Thymus (tissue), 11 donors: ENCODE results near the gene POU3F2. TPM values are rescaled to one million over a fixed set of nuclear protein-coding genes. Genes with fewer than 3 reads are reported as not detected.

Experiments used
- DNase-seq, 9 donors: peaks; one replicate each; pipeline ENCODE4 v3.0.0-alpha.2; 2013; ENCODE audit warnings: low spot score in 9 of 9, low read depth in 6 of 9, missing footprints in 1 of 9
- H3K27ac ChIP-seq, 2 donors: one replicate each; pipeline ENCODE4 v1.5.1; 2013; ENCODE audit warnings: control low read depth in 1 of 2, low read depth in 1 of 2, low read length in 1 of 2, mild to moderate bottlenecking in 1 of 2, moderate library complexity in 1 of 2
- H3K27me3 ChIP-seq, 2 donors: one replicate each; pipeline ENCODE4 v1.5.1; 2013; ENCODE audit warnings: low read length in 1 of 2; ENCODE audit not compliant: control insufficient read depth in 2 of 2, insufficient read depth in 1 of 2
- H3K36me3 ChIP-seq, 2 donors: one replicate each; pipeline ENCODE4 v1.5.1; 2013; ENCODE audit warnings: low read length in 1 of 2, mild to moderate bottlenecking in 1 of 2, moderate library complexity in 1 of 2; ENCODE audit not compliant: control insufficient read depth in 2 of 2, insufficient read depth in 2 of 2
- H3K4me1 ChIP-seq, 2 donors: one replicate each; pipeline ENCODE4 v1.5.1; 2013; ENCODE audit warnings: low read length in 2 of 2; ENCODE audit not compliant: control insufficient read depth in 2 of 2, insufficient read depth in 2 of 2
- H3K4me3 ChIP-seq, 2 donors: one replicate each; pipeline ENCODE4 v1.5.1; 2013; ENCODE audit warnings: low read length in 2 of 2, control low read depth in 1 of 2, mild to moderate bottlenecking in 1 of 2
- H3K9me3 ChIP-seq, 2 donors: one replicate each; pipeline ENCODE4 v1.5.1; 2013; ENCODE audit warnings: low read length in 1 of 2, mild to moderate bottlenecking in 1 of 2; ENCODE audit not compliant: control insufficient read depth in 2 of 2, insufficient read depth in 1 of 2
- WGBS: extraction: QIAGEN DNeasy Blood & Tissue Kit; methylation state at CpG from one replicate; pipeline ENCODE4 v1.1.7; 2013; 5-methylcytosine and 5-hydroxymethylcytosine counted together
- polyA plus RNA-seq: library from polyadenylated mRNA; stranded (reverse); fragments of 200-250 nt; gene quantifications from one replicate; pipeline ENCODE4 v1.2.3, GENCODE V29; 2013
- total RNA-seq: library from RNA; stranded (reverse); fragments of 120-200 nt; gene quantifications from one replicate; pipeline ENCODE4 v1.2.4, GENCODE V29; 2013
- donor health status: healthy.

The POU3F2 gene
- total and polyA plus RNA-seq, 2 donors, result 0.02 TPM; not detected in 1

DNA sequence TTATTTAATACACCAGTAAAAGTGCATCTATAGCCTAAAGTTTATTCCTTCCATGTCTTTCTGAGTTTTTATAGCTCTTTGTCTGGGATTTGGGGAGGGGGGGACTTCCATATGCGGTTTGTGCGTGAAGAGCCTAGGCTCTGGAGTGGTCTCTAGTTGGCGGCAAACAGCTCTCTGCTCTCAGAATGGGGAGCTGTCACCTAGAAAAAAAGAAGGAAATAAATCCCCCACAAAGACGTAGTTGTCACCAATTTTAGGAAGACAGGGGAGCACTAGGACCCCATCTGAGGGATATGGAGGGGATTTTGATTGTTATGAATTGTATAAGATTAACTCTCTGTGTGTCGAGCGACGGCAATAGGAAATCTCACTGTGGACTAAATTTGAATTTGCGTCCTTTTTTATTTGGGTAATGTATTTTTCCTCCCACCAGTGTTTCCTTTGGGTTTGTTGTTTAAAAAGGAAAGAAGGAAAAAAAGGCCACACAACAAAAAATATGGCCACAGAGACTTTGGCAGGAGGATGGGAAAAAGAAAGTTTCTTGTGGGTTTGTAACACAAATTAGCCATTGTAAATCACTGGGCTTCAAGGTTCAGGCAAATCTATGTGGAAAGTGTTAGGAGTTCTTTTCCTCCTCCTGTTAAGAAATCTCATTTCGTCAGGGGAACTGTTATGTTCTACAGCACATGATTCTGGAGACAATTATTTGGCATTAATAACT, 7.4 kb downstream of the POU3F2 start:
- Histone ChIP-seq H3K9me3 (peaks cover 1 to 7% of the 10 kb centered on the region in 2 donors), H3K4me1 (peaks cover 3 to 6% of the 10 kb centered on the region in 2 donors), H3K27me3 (peaks cover 71 to 100% of the 10 kb centered on the region in 2 donors), H3K4me3 (no peak overlapping the region), H3K27ac (no peak overlapping the region), H3K36me3 (no peaks in the 10 kb centered on the region)
- WGBS, result 13% methylated on average over 9 of the region's 9 CpGs
- DNase-seq, result no peak

- Histone ChIP-seq H3K4me1 (peaks cover 3 to 6% of the 10 kb centered on the region in 2 donors), H3K27me3 (peaks cover 72 to 100% of the 10 kb centered on the region in 2 donors), H3K9me3 (peaks cover 1 to 7% of the 10 kb centered on the region in 2 donors), H3K36me3 (no peaks in the 10 kb centered on the region), H3K4me3 (no peak overlapping the region), H3K27ac (no peak overlapping the region)
- WGBS, result 7% methylated on average over 44 of the region's 44 CpGs
- DNase-seq, result no peak
These were observed 8.2 kb downstream of the POU3F2 start for GRCh38 chr6:98842342-98843180.

DNA sequence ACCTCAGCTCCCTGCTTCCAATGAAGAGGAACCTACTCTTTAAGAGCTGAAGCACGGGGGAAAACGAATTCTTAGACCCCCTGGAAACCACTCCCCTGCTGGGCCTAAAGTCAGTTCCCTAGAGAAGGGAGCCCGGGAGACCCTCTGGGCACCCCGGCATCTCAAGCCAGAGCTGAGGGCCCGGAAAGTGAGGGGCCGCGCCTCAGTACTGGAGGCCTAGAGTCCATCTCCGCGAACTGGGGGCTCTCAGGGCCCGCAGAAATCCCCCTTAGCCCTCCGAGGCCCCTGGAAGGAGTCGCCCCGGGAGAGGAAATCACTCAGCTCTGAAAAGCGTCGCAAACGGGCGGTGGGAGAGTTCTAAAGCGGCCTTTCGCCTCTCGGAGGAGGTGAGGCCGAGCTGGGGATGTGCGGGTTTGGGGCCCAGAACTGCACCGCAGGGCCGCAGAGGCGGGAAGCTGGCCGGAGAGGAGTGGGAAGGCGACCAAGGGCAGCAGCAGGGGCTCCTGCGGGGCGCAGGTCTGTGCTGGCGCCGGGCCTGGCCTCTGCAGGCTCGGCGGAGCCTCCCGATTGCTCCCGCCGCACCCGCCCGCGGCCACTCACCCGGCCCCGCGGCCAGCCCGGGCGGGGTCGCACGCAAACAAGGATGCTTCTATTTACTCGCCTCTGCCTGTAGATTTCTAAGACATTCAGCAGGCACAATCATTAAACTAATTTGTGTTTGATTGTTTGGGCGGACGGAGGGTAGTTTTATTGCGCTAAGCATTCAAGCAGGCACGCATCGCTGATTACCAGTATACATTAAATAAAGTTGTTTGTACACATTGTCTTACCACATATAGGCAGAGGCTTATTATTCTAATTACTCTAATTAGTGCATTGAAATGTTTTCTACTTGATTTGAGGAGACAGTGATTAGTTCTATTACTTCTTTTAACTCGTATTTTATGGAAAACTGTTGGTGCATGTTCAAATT, 9.2 kb downstream of the POU3F2 start:
- no peak overlapping the region for H3K4me3 ChIP-seq
- WGBS, result 8% methylated on average over 53 of the region's 53 CpGs
- peaks cover 3 to 11% of the 10 kb centered on the region in 2 donors for H3K4me1 ChIP-seq
- H3K27ac ChIP-seq, result no peak overlapping the region
- peaks cover 78 to 100% of the 10 kb centered on the region in 2 donors for H3K27me3 ChIP-seq
- no peak for DNase-seq
- H3K9me3 ChIP-seq, result peaks cover 1 to 11% of the 10 kb centered on the region in 2 donors
- no peaks in the 10 kb centered on the region for H3K36me3 ChIP-seq

DNA sequence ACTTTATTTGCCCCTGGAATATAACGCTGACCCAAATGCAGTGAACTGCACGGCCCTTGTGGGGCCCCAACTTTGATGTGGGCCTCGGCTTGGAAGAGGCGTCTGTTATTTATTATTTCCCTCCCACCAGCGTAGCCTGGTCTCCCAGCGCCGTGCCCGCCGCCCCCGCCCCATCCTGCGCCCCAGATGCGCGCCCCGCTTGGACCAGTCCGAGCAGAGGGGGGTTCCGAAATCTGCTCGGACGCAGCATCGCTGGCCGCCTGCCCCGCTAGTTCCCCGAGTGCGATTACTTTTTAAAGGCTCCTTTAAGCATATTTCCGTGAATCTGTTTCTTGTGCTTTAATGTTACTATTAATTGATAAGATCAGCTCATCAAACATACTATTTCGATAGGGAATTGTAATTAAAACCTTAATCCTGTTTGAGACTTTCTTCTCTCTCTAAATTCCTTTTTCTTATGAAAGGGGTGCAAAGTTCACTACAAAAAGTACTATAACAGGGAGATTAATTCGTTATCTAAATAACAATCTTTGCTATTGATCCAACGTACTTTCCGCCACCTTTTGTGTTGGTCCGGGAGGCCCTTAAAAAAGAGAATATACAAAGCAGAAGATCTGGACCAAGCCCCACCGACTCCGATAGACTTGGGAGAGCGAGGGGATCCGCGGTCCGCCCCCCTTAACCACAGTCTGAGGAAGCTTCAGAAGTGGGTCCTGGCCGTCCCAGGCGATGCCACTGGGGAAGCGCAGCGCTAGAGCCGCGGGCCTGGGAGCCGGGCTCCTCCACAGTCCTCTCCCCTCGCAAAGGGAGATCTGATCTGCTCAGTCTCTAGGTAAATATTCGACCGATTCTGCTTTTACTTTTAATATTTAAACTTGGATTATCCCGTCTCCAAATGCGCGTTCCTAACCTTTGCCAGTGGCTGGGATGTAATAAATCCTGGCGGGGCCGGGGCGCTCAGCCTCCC, 10.2 kb downstream of the POU3F2 start:
- DNase-seq, result no peak
- Histone ChIP-seq H3K4me3 (peak overlapping the region in 1 of 2 donors; percentile 14), H3K36me3 (no peaks in the 10 kb centered on the region), H3K27ac (no peak overlapping the region), H3K4me1 (peaks cover 3 to 11% of the 10 kb centered on the region in 2 donors), H3K27me3 (peaks cover 81 to 100% of the 10 kb centered on the region in 2 donors), H3K9me3 (peaks cover 1 to 11% of the 10 kb centered on the region in 2 donors)
- WGBS, result 9% methylated on average over 51 of the region's 51 CpGs

DNA sequence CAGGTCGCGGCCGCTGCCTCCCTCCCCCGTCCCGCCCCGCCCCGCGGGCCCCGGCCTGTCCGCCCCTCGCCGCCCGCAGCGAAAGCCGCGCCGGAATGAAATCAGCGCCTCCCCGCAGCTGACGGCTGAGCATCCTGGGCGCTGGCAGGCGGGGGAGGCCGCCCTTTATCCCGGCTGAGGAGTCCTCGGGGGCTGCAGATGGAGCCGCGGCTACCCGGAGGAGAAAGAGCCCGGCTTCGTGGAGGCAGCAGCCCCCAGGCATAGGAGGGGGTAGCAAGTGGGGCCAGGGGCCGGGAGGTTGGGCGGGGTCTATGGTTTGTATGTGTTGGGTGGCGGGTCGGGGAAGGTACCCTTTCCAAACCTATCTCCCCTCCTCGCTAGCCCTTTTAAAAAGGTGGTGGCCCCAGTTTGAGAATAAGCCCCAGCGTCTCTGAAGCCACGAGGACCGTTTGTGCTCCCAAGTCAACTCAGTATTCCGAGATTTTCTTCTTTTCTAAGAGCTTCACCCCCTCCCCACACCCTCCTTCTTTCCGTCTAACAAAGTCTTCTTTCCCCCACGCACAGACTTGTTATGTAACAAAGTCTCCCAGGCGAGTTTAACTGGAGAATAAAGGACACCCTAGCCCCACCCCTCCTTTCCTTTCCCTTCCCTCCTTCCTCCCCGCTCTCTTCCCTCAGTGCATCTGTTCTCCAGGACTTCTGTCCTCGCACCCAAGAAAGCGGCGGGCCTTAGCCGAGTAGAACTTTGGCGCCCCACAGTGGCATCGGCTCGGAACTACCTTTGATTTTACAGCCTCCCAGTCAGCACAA, 11.0 kb downstream of the POU3F2 start:
- Histone ChIP-seq H3K4me1 (peaks cover 3 to 11% of the 10 kb centered on the region in 2 donors), H3K27ac (no peak overlapping the region), H3K9me3 (peaks cover 1 to 11% of the 10 kb centered on the region in 2 donors), H3K36me3 (no peaks in the 10 kb centered on the region), H3K4me3 (peak overlapping the region in 1 of 2 donors; percentile 14), H3K27me3 (peaks cover 75 to 100% of the 10 kb centered on the region in 2 donors)
- WGBS, result 3% methylated on average over 50 of the region's 50 CpGs
- peak in 6 of 9 donors; percentile 48 to 76 (median 64) for DNase-seq

- no peak for DNase-seq
- H3K27me3 ChIP-seq, result peaks cover 72 to 96% of the 10 kb centered on the region in 2 donors
- H3K4me3 ChIP-seq, result no peak overlapping the region
- 58% methylated on average over 3 of the region's 3 CpGs for WGBS
- H3K9me3 ChIP-seq, result peaks cover 1 to 11% of the 10 kb centered on the region in 2 donors
- peaks cover 3 to 11% of the 10 kb centered on the region in 2 donors for H3K4me1 ChIP-seq
- no peaks in the 10 kb centered on the region for H3K36me3 ChIP-seq
- no peak overlapping the region for H3K27ac ChIP-seq
These were observed 11.6 kb downstream of the POU3F2 start for GRCh38 chr6:98846021-98846380.

- Histone ChIP-seq H3K9me3 (peaks cover 1 to 11% of the 10 kb centered on the region in 2 donors), H3K4me1 (peaks cover 3 to 11% of the 10 kb centered on the region in 2 donors), H3K4me3 (no peak overlapping the region), H3K27me3 (peaks cover 64 to 86% of the 10 kb centered on the region in 2 donors), H3K36me3 (no peaks in the 10 kb centered on the region), H3K27ac (no peak overlapping the region)
- no peak for DNase-seq
- 25% methylated on average over 11 of the region's 11 CpGs for WGBS
These were observed 13.0 kb downstream of the POU3F2 start for GRCh38 chr6:98847416-98847778.
